Stimulated activated CD8-positive, alpha-beta memory T cell treated with anti-CD3 and anti-CD28 coated beads, Interleukin-7, amount 100 ng/mL, for 48 hours (primary cell): ENCODE measurements around the gene PPP1R27.

ENCODE experiments used
- DNase-seq, 2 donors: peaks; one replicate each; pipeline ENCODE4 v3.0.0-alpha.2; 2020; ENCODE audit warnings: low read depth in 1 of 2; ENCODE audit errors: extremely low read depth in 1 of 2

The PPP1R27 gene

GRCh38 chr17:81834831-81835267 lies at the start of gene PPP1R27:
TSS of gene PPP1R27 (minus strand) at chr17:81835050. CDS start at chr17:81834953, 97 bp downstream.
- DNase-seq: no peak

GRCh38 chr17:81884520-81884919 lies 49.7 kb upstream of the PPP1R27 start:
- DNase-seq: no peak

DNA sequence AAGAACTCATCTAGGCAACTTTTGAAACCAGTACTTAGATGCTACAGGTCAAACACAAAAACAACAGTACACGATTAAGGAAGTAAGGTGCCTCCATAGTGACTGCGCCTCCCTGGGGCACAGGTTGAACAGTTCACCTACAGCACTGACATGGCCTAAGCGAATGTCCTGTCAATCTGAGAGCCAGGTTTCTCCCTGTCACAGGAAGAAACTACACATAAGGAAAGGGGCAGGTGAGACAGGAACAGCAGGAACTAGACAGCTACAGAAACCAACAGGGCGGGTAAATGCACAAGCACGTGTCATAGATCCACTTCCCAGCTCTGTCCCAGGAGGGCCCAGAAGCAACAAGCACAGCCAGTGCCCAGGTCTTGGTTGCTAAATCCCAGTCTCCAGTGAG lies 44.3 kb upstream of the PPP1R27 start:
- no peak for DNase-seq

DNA sequence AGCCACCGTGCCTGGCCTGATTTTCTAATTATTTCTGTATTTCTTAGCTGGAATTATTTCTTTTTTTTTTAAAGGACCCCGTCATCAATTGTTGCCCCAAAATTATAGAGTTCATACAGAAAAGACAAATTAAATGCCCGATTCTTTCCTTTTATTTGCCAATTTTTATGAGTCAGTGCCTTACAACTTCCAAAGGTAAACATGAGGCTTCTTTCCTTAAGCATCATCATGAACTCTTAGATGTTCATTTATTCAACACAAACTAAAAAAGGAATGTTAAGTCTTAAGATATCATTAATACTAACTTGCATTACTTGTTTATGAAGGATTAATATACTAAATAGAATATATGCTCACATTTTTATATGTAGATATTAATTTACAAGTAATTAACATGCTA lies 43.4 kb upstream of the PPP1R27 start:
- DNase-seq: no peak

GRCh38 chr17:81877569-81877968 lies 42.7 kb upstream of the PPP1R27 start:
- no peak for DNase-seq

DNA sequence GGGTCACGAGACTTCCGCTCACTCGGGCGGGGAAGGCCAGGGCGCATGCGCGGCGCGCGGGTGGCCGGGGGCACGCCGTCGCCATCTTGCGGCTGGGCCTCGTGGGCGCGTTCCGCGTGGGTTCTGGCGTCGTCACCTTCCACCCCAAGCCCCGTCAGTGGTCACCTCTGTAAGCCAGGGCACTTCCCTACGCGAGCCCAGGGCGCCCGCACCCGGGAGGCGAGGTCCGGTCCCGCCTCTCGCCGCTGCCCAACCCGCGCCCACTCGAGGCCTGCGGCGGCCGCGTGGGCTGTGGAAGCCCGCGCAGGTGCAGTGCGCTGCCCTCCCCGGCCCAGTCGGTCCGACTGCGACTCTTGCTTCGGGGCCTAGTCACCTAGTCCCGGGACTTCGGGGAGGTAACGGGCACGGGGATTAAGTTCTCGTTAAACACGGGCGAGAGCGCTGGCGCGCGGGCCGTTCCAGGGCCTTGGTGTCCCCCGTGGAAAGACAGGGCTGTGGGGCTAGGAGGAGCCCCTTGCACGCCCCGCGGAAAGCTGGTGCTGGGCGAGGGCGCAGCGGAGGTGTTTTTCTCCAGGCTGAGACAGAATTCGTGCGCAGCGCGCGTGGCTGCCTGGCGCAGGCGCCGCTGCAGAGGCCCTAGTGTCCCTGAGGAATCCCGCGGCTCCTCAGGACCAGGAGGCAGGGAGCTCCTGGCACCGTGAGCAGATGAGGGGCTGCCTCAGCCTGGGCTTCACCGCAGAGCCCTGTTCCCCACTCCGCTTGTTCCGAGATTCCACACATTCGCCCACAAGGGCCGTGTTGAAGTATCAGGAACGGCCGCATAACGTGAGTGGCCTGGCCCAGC lies 36.8 kb upstream of the PPP1R27 start:
- DNase-seq: peak; percentile 90 to 93

GRCh38 chr17:81870981-81871386 lies 36.1 kb upstream of the PPP1R27 start, which contains the start of gene ARHGDIA:
TSS of gene ARHGDIA (minus strand) at chr17:81871337. CDS start at chr17:81869930, 1,407 bp downstream.
- no peak for DNase-seq

DNA sequence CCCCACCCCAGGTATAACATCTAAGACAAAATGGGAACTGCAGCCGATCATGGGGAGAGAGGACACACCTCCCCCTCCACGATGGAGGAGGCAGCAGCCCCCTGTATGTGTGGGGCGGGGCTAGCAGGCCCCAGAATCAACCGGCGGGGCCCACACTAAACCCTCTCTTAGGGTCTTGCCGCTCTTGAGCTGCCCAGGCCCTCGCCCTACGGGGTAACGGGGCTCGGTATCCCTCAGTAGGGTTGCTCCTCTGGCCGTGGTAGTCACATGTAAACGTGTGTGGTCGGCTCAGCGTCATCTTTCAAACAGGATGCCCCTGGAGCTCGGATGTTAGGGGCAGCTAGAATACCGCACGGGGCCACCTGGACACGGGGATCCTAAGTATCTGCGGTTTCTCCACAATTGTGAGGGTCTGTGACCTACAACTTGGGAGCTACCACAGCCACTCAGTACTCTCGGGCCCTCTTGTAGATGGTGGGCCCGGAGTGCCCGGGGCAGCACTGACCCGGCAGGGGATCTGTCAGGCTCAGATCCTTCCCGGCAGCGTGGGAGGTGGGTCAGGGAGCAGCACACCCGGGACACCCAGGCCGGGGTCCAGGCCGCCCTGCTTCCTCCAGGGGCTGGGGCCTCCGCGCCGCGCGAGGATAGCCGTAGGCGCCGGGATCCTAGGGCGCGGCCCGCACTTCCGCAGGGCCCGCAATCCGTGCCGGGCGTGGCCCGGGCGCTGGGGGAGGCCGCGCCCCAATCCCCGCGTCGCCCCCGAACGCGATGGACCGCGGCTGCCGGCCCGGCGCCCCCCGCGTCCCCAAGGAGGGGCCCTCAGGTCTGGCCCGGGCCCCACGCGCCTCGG lies 35.5 kb upstream of the PPP1R27 start:
- DNase-seq: no peak

GRCh38 chr17:81869221-81870130 lies 34.6 kb upstream of the PPP1R27 start:
- DNase-seq: no peak

- DNase-seq: no peak
These were observed 33.9 kb upstream of the PPP1R27 start for GRCh38 chr17:81868674-81869220.

- DNase-seq: no peak
These were observed 33.3 kb upstream of the PPP1R27 start for GRCh38 chr17:81867991-81868673.

- DNase-seq: no peak
These were observed 32.5 kb upstream of the PPP1R27 start for GRCh38 chr17:81867170-81867990.

DNA sequence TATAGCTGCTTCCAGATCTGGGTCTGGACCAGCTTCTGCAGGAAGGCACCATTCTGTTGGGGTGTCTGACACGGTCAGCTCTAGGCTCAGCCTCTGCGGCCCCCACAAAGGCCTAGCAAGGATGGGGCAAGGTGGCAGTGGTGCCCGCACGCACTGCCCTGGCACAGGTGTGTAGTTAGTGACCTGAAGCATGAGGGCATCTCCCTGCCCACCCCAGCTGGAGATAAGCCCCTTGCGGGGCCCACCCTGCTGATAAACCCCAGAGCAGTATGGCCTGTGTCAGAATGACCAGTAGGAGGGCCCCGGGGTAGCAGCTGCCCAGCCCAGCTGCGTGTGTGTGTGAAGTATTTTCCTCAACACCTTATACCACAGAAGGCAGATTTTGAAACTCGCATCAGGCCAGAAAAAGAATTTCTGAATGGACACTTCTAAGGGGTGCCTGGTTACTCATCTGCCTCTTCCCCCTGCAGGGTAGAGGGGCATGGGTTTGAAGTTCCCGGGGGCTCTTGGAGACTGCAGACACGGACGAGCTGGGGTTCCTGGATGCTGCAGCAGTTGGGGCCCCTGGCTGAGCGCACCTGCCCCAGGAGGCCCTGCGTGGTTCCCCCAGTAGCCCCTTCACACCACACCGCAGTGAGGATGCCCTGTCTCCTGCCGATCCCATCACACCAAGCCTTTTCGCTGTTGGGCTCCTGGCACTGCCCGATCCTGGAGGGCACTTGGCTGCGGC lies 31.8 kb upstream of the PPP1R27 start:
- DNase-seq: no peak

DNA sequence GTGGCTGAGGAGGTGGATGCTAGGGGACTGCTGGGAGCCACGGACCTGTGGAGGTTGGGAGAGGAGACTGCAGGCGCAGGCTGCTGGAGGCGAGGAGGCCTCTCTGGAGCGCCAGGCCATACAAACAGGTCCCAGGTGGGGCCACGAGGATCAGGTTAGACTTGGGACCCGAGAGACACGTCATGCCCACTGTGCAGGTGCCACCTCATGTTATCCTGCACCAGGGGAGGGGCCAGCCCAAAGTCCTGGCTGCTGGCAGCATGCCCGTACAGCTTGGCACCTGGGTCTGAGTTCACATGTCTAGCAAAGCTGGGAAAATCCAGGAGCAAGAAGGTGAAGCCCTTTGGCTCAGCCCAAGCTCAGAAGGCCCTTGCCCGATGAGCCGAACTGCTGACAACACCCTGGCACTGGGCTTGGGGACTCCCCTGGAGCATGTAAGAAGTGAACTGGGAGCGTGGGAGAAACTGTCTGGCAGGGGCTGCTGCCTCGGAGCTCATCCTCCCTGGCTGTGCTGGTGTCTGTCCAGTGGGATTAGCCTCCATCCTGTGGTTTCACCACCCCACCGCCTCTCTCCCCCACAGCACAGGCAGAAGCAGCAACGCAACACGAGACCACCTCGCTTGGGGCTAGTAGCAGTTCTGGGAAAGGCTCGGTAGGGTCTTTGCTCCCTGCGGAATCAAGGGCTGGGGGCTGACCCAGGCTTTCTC lies 31.0 kb upstream of the PPP1R27 start:
- no peak for DNase-seq

- DNase-seq: no peak
These were observed 30.5 kb upstream of the PPP1R27 start for GRCh38 chr17:81865358-81865732.

DNA sequence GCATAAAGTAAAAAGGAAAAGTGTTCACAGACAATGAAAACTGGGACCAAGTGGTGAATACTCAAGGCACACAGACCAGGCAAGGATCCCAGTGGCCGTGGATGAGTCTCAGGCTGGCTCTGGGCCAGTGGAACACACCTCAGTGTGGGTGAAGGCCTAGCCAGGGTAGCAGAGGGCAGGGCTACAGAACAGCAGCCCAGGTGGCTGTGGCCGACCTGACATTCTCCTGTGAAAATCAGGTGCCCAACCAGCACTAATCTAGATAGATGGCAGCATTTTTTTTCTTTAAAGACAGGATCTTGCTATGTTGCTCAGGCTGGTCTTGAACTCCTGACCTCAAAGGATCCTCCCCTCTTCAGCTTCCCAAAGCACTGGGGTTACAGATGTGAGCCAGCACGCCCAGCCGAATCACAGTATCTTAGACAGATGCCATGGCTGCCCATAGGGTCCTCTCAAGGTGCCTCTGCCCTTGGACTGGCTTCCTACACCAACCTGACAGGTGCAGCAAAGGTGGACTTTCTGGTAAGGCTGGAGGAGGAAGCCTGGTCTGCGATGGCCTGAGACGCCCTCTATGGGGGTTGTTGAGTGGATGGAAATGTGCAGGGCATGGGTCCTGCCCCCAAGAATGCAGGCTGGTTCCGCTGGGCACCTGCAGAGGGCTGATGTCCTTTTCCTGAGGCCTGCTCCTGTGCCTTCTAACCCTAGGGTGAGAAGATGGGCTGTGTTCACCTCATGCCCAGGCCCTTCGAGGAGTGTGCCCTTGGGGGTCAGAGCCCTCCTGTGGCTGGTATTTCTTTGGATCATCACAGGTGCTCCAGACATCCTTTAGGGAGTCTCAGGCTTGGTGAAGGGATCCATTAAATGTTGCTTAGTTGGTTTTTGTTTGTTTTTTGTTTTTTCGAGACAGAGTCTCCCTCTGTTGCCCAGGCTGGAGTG lies 29.3 kb upstream of the PPP1R27 start:
- no peak for DNase-seq
